GM04503 (cell line): ENCODE measurements around the gene RAF1.

Source experiments
- DNase-seq: peaks from one replicate; pipeline ENCODE4 v3.0.0-alpha.2; 2012; ENCODE audit warnings: low read depth

The RAF1 gene

GRCh38 chr3:12591456-12591855, 72.5 kb downstream of the RAF1 start:
- DNase-seq, result no peak

- no peak for DNase-seq
Observed at GRCh38 chr3:12590096-12590495, 73.8 kb downstream of the RAF1 start.

- DNase-seq, result no peak
Observed at GRCh38 chr3:12588039-12589009, 75.6 kb downstream of the RAF1 start.

- no peak for DNase-seq
Observed at GRCh38 chr3:12586403-12586802, 77.5 kb downstream of the RAF1 start.

- DNase-seq, result no peak
Observed at GRCh38 chr3:12585970-12586369, 77.9 kb downstream of the RAF1 start.

GRCh38 chr3:12585181-12585580, 78.7 kb downstream of the RAF1 start:
- DNase-seq, result no peak

GRCh38 chr3:12584083-12584482, 79.8 kb downstream of the RAF1 start:
- DNase-seq, result no peak

- no peak for DNase-seq
Observed at GRCh38 chr3:12583280-12583679, 80.6 kb downstream of the RAF1 start.

- no peak for DNase-seq
Observed at GRCh38 chr3:12582730-12583129, 81.2 kb downstream of the RAF1 start.

- DNase-seq, result no peak
Observed at GRCh38 chr3:12579905-12580304, 84.0 kb downstream of the RAF1 start.

GRCh38 chr3:12579456-12579855, 84.5 kb downstream of the RAF1 start:
- no peak for DNase-seq

- DNase-seq, result no peak
Observed at GRCh38 chr3:12578742-12579141, 85.2 kb downstream of the RAF1 start.

- no peak for DNase-seq
Observed at GRCh38 chr3:12577379-12577778, 86.5 kb downstream of the RAF1 start.

- no peak for DNase-seq
Observed at GRCh38 chr3:12574661-12575060, 89.3 kb downstream of the RAF1 start.

GRCh38 chr3:12574131-12574530, 89.8 kb downstream of the RAF1 start:
- no peak for DNase-seq

- no peak for DNase-seq
Observed at GRCh38 chr3:12571986-12572385, 91.9 kb downstream of the RAF1 start.

GRCh38 chr3:12569836-12570235, 94.1 kb downstream of the RAF1 start:
- DNase-seq, result no peak

- DNase-seq, result no peak
Observed at GRCh38 chr3:12568747-12569146, 95.2 kb downstream of the RAF1 start.

GRCh38 chr3:12566976-12567375, 96.9 kb downstream of the RAF1 start:
- DNase-seq, result no peak

- DNase-seq, result no peak
Observed at GRCh38 chr3:12562451-12562850, 101.5 kb downstream of the RAF1 start.

GRCh38 chr3:12561397-12561796, 102.5 kb downstream of the RAF1 start:
- no peak for DNase-seq

GRCh38 chr3:12560505-12561190, 103.3 kb downstream of the RAF1 start:
- DNase-seq, result no peak

- DNase-seq, result no peak
Observed at GRCh38 chr3:12559520-12559919, 104.4 kb downstream of the RAF1 start.
